SW 1271 (cell line): ENCODE measurements around the gene IL10RA.
A peak's percentile ranks its signal among the peaks of the same experiment; 100 is the strongest.
"Not testable (repeated sequence)": the region's sequence is repeated elsewhere in the genome, so short reads cannot be mapped to it uniquely, and the experiment has no call there.

Experiments
- DNase-seq, 2 experiments: peaks; one replicate each; lab custom pipeline; 2025; lab: John Stamatoyannopoulos, UW

Gene IL10RA

GRCh38 chr11:117985953-117986887 is at the start of gene IL10RA:
IL10RA (plus strand) TSS chr11:117986394; CDS start chr11:117986468, 74 bp downstream.
- DNase-seq, result peak in 1 of 2 experiments; percentile 5

- no peak for DNase-seq
Measured at GRCh38 chr11:117936973-117937372, 49.2 kb upstream of the IL10RA start.

GRCh38 chr11:117940736-117941135 is 45.5 kb upstream of the IL10RA start:
- DNase-seq, result no peak

- no peak for DNase-seq
Measured at GRCh38 chr11:117941163-117941707, 45.0 kb upstream of the IL10RA start.

- no peak for DNase-seq
Measured at GRCh38 chr11:117941976-117942654, 44.1 kb upstream of the IL10RA start.

- DNase-seq, result no peak
Measured at GRCh38 chr11:117944554-117944953, 41.6 kb upstream of the IL10RA start.

DNA sequence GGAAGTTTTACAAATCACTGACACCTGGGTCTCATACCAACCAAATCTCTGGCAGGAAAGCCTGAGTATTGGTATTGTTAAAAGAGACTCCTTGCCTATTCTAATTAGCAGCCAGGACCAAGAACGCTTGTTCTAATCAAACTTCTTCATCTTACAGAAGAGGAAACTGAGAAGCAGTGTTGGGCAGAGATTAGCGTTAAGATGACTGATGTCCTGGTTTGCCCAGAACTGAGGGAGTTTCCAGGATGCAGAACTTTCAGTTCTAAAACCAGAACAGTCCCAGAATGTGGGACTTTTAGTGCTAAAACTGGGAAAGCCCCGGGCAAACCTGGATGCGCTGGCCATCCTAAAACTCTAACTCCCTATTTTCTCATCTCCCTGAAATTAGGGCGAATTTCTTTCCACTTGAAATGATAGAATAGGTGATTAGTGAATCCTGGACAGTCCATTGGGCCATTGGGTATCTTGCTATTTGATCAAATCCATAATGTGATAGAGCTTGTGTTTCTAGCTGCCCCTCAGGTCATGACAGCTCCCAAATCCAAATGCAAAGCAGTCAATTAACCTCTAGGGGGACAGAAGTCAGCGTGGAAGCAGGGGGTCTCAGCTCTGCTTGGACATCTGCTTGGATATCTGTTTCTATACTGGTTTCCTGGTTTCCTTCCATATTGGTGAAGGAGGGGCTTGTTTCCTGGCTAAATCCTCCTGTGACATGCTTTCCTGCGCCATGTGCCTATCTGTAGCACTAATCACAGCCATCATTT is 41.0 kb upstream of the IL10RA start:
- no peak for DNase-seq

- no peak for DNase-seq
Measured at GRCh38 chr11:117946156-117946841, 39.9 kb upstream of the IL10RA start.

DNA sequence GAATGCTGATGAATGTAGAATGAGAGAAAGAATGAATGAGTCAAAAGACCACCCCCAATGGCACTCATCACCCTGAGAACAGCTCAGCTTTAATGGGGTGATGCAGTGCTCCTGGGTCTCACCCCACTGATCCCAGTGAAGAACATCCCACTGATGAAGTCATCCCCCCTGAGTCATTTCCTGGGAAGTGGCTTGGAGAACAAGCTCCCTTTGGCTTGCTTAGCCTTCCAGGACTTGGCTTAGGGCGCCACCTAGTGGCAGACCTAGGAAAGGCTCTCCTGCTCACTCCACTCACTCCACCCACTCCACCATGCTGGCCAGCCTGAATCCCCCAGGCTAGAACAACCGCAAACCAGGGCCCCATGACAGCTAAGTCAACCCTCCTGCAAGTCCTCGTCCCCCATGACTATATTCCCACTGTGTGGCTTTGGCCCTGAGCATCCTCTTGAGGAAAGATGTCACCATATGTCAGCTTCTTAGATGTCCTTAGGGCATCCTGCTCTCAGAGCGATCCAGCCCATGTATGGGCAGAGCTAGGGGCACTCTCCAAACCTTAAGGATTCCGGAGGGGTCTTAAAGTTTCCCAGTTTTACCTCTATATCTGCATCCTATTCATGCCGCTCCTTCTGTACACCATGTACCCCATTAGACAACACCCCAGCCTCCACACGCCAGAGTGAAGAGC is 39.2 kb upstream of the IL10RA start:
- peak; percentile 57 to 70 for DNase-seq

GRCh38 chr11:117947751-117948150 is 38.4 kb upstream of the IL10RA start:
- DNase-seq, result not testable (repeated sequence)

DNA sequence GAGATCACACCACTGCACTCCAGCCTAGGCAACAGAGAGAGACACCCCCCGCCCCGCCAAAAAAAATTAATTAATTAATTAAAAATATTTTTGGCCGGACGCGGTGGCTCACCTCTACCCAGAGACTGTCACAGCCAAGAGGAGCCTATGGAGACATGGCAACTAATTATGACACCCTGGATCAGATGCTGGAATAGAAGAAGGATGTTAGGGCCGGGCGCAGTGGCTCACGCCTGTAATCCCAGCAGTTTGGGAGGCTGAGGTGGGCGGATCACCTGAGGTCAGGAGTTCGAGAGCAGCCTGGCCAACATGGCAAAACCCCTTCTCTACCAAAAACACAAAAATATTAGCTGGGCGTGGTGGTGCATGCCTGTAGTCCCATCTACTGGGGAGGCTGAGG is 37.7 kb upstream of the IL10RA start:
- not testable (repeated sequence) for DNase-seq

DNA sequence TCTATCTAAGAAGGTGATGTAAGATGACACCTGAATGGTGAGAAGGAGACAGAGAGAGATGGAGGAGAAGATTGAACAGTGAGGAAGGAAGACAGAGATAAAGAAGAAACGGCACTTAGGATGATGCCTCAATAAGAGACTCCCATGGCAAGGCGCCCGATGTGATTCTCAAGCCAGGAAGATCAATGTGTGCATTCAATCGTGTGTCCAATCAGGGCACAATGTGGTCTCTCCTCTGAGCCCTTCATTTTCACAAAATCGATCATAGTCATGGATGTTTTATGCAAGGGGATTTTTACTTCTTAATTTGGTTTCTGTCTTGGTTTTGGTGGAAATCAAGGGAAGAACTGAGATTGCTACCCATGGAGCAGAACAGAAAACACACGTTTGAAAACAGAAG is 37.1 kb upstream of the IL10RA start:
- no peak for DNase-seq

DNA sequence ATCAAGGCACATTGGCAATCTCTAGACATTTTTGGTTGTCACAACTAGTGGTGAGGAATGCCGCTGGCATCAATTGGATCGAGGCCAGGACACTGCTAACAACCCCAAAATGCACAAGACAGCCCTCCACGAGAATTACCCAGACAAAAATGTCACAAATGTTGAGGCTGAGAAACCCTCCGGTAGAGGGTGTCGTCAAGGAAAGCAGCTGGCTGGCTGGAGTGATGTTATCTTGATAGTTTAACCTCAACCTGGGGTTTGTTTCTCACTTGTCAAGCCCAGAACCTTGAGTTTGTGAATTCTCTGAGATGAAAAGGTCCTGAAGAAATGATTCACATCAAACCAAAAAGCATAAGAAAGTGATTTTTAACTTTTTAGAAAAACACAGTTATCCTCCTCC is 35.9 kb upstream of the IL10RA start:
- no peak for DNase-seq

- no peak for DNase-seq
Measured at GRCh38 chr11:117950993-117951961, 34.9 kb upstream of the IL10RA start.

GRCh38 chr11:117953024-117953671 is 33.0 kb upstream of the IL10RA start:
- no peak for DNase-seq

- no peak for DNase-seq
Measured at GRCh38 chr11:117958949-117959348, 27.2 kb upstream of the IL10RA start.

GRCh38 chr11:117959438-117960149 is 26.6 kb upstream of the IL10RA start:
- no peak for DNase-seq

- no peak for DNase-seq
Measured at GRCh38 chr11:117960406-117960805, 25.8 kb upstream of the IL10RA start.
